GM18519 (cell line): ENCODE data around the gene GZMM.

Experiments used
- ATAC-seq: cut with Tn5 transposase; IDR thresholded peaks from one replicate; pipeline ENCODE4 v1.9.1; 2021; ENCODE audit warnings: mild to moderate bottlenecking, moderate library complexity; ENCODE audit not compliant: unreplicated experiment, low FRiP score

GZMM gene

DNA sequence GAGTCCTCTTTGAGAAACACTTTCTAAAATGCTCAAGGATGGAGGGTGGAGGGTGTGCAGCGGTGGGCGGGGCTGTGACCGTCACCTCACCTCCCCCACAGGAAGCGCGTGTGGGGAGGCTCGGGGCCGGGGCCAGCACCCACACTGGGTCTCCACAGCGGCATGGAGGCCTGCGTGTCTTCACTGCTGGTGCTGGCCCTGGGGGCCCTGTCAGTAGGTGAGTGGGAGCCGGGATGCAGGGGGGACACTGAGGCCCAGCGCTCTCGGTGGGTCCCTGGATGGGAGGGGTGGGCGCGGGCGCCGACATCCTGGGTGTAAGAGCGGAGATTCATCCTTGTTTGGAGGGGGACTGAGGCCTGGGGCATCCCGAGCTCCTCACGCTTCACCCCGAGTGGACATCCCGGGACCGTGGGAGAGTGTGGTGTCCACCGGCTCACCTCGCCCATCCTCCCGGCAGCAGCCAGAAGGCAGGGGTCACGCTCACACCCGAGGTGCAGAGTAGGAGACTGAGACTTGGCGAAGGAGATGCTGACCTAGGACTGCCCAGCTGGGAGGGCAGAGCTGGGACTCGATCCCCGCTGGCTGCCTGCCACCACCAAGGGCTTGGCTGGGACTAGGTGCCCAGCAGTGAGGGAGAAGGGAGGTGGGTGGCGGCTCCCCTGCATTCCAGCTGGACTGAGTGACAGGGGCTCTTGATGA is at the start of gene GZMM:
GZMM (plus strand) TSS at position 144 of the 699 bp plus-strand sequence; CDS start at position 163, 19 bp downstream.
- no peak for ATAC-seq

- no peak for ATAC-seq
These were observed 49.4 kb upstream of the GZMM start for GRCh38 chr19:494171-495080.

GRCh38 chr19:495081-495401 is 48.8 kb upstream of the GZMM start:
- no peak for ATAC-seq

GRCh38 chr19:495402-496111 is 48.3 kb upstream of the GZMM start:
- ATAC-seq, result no peak

DNA sequence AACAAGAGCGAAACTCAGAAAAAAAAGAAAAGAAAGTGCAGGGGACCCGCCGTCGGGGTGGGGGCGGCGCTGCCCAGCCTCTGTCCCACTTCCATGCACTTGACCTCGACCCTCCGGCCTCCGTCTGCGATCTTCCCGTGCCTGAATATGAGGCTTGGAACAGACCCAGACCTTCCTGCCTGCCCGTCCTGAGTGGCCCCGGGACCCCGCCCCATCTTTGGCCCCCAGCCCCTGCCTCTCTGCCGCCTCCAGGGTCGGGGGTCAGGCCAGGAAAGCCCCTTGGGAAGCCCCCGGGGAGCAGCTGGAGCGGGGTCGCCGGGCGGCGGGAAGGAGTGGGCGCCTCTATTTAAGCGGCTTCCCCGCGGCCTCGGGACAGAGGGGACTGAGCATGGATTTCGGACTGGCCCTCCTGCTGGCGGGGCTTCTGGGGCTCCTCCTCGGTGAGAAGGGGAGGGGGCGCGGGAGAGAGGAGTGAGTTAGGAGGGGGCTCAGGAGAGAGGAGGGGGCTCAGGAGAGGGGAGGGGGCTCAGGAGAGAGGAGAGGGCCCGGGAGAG is 47.7 kb upstream of the GZMM start, which contains the start of gene MADCAM1:
MADCAM1 (plus strand) TSS at position 375 of the 554 bp plus-strand sequence; CDS start at position 389, 14 bp downstream.
- ATAC-seq, result no peak

DNA sequence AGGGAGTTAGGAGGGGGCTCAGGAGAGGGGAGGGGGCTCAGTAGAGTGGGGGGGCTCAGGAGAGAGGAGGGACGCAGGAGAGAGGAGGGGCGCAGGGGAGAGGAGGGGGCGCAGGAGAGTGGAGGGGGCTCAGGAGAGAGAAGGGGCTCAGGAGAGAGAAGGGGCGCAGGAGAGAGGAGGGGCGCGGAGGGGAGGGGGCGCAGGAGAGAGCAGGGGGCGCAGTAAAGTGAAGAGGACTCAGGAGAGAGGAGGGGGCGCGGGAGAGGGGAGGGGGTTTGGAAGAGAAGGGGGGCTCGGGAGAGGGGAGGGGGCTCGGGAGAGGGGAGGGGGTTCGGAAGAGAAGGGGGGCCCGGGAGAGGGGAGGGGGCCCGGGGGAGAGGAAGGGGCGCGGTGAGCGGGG is 46.9 kb upstream of the GZMM start:
- ATAC-seq, result no peak

GRCh38 chr19:497491-497868 is 46.4 kb upstream of the GZMM start:
- no peak for ATAC-seq

DNA sequence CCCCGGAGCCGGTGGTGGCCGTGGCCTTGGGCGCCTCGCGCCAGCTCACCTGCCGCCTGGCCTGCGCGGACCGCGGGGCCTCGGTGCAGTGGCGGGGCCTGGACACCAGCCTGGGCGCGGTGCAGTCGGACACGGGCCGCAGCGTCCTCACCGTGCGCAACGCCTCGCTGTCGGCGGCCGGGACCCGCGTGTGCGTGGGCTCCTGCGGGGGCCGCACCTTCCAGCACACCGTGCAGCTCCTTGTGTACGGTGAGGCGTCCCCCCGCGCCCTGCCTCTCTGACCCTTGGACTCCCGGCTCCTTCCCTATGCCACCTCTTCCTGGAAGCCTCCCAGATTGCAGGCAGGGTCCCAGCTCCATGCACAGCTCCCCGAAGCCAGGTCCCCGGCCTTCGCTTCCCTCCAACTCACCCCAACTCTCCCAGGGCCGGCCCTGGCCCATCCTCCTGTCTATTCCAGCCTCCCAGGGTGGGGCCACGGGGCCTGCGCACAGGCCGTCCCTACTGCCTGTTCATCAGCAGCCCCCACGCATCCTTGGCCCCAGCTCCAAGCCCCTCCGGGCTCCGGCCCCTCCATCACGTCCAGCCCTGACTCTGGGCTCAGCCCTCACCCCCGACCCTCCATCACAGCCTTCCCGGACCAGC is 45.9 kb upstream of the GZMM start:
- ATAC-seq, result no peak

GRCh38 chr19:498511-498891 is 45.4 kb upstream of the GZMM start:
- no peak for ATAC-seq

- no peak for ATAC-seq
These were observed 44.8 kb upstream of the GZMM start for GRCh38 chr19:498977-499623.

DNA sequence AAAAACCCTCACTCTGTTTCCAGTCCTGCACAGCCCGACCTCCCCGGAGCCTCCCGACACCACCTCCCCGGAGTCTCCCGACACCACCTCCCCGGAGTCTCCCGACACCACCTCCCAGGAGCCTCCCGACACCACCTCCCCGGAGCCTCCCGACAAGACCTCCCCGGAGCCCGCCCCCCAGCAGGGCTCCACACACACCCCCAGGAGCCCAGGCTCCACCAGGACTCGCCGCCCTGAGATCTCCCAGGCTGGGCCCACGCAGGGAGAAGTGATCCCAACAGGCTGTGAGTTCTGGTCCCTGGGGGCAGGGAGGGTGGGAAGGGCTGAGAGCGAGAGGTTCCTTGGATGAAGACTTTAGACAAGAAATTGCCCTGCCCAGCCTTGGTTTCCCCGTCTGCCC is 42.2 kb upstream of the GZMM start:
- no peak for ATAC-seq

DNA sequence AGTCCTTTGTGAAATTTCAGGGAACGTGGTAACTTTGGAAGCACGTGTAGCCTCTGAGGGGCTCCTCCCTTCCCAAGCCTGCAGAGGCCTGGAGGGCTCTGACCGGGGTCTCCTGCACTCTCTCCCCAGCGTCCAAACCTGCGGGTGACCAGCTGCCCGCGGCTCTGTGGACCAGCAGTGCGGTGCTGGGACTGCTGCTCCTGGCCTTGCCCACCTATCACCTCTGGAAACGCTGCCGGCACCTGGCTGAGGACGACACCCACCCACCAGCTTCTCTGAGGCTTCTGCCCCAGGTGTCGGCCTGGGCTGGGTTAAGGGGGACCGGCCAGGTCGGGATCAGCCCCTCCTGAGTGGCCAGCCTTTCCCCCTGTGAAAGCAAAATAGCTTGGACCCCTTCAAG is 39.2 kb upstream of the GZMM start:
- ATAC-seq, result no peak

- peak; percentile 37 for ATAC-seq
These were observed 37.2 kb upstream of the GZMM start for GRCh38 chr19:506404-507285.

DNA sequence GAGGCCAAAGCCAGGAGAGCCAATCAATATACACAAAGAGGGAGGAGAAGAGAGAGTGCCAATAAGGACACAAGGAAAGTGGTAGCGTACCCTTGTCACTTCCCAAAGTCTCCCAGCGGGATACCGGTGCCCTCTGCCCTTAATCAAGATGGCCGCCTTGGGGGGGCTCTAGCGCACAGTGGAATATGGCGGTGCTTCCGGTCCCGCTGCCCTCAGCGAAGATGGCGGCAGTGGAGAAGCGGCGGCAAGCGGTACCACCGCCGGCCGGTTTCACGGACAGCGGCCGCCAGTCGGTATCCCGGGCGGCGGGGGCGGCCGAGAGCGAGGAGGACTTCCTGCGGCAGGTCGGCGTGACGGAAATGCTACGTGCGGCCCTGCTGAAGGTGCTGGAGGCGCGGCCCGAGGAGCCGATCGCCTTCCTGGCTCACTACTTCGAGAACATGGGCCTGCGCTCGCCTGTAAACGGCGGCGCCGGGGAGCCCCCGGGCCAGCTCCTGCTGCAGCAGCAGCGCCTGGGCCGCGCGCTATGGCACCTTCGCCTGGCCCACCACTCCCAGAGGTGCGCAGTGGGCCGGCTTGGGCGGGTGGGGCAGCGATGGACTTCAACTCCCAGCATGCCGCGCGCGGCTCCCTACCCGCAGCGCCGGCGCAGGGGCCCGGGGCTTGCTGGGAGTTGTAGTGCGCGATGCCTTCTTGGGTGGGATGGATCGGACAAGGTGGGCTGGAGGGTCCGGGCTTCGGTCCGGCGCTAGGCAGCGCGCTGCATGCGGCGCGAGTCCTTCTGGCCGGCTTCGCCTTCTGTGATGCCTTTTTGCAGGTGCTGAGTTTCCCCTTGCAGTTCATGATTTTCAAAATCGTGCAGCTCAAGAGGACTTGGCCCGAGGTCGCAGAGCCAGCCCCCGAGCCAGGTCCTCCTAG is 36.3 kb upstream of the GZMM start, which contains the start of gene TPGS1:
TPGS1 (plus strand) TSS at position 212 of the 918 bp plus-strand sequence; CDS start at position 222, 10 bp downstream.
- ATAC-seq, result peak; percentile 33

GRCh38 chr19:508204-509150 is 35.4 kb upstream of the GZMM start:
- no peak for ATAC-seq

- ATAC-seq, result no peak
These were observed 33.2 kb upstream of the GZMM start for GRCh38 chr19:510606-511100.
